ENCODE data around the gene RGMB.

Gene RGMB

GRCh38 chr5:98789029-98789428 lies 15.6 kb downstream of the RGMB start:
- no peak overlapping the region for H3K27ac ChIP-seq
- no peaks in the 10 kb centered on the region; the same call in 1 of the 2 replicates for H3K36me3 ChIP-seq (ENCODE audit: insufficient read depth)
- H2AFZ ChIP-seq (ENCODE audit: low read depth): no peak overlapping the region
- no peak overlapping the region for H3K4me2 ChIP-seq
- peaks cover 86% of the 10 kb centered on the region; the same call in 1 of the 2 replicates for H3K79me2 ChIP-seq (ENCODE audit: insufficient read depth, low read depth)
- H3K4me1 ChIP-seq (ENCODE audit: low read depth, poor library complexity, severe bottlenecking): peaks cover 48% of the 10 kb centered on the region
- peaks cover 18% of the 10 kb centered on the region for H4K20me1 ChIP-seq (ENCODE audit: insufficient read depth)
- TF ChIP-seq CTCF (conservative IDR thresholded peaks at IDR 0.05; ENCODE audit: low read depth, low read length): no peak
- no peak overlapping the region for H3K4me3 ChIP-seq (IDR thresholded peaks at IDR 0.05; ENCODE audit: insufficient read depth, low read depth, low read length)
- no peak overlapping the region for H3K9ac ChIP-seq
- H3K27me3 ChIP-seq (ENCODE audit: insufficient read depth, low read depth): no peaks in the 10 kb centered on the region

- Histone ChIP-seq H2AFZ (ENCODE audit: low read depth) (no peak overlapping the region), H3K4me1 (ENCODE audit: low read depth, poor library complexity, severe bottlenecking) (peaks cover 44% of the 10 kb centered on the region), H3K27ac (no peak overlapping the region), H3K36me3 (ENCODE audit: insufficient read depth) (no peaks in the 10 kb centered on the region; the same call in 1 of the 2 replicates), H3K9ac (no peak overlapping the region), H3K4me3 (IDR thresholded peaks at IDR 0.05; ENCODE audit: insufficient read depth, low read depth, low read length) (no peak overlapping the region), H3K79me2 (ENCODE audit: insufficient read depth, low read depth) (peaks cover 66% of the 10 kb centered on the region; the same call in 1 of the 2 replicates), H3K4me2 (peak overlapping the region; percentile 5; the same call in 1 of the 2 replicates), H4K20me1 (ENCODE audit: insufficient read depth) (peaks cover 14% of the 10 kb centered on the region; the same call in 1 of the 2 replicates), H3K27me3 (ENCODE audit: insufficient read depth, low read depth) (no peaks in the 10 kb centered on the region)
- no peak for TF ChIP-seq CTCF (conservative IDR thresholded peaks at IDR 0.05; ENCODE audit: low read depth, low read length)
Measured at GRCh38 chr5:98791001-98791519, 17.6 kb downstream of the RGMB start.

GRCh38 chr5:98791898-98792580 lies 18.6 kb downstream of the RGMB start:
- H3K4me1 ChIP-seq (ENCODE audit: low read depth, poor library complexity, severe bottlenecking): peaks cover 37% of the 10 kb centered on the region
- H3K9ac ChIP-seq: no peak overlapping the region
- peaks cover 56% of the 10 kb centered on the region; the same call in 1 of the 2 replicates for H3K79me2 ChIP-seq (ENCODE audit: insufficient read depth, low read depth)
- H3K4me3 ChIP-seq (IDR thresholded peaks at IDR 0.05; ENCODE audit: insufficient read depth, low read depth, low read length): no peak overlapping the region
- H3K27me3 ChIP-seq (ENCODE audit: insufficient read depth, low read depth): no peaks in the 10 kb centered on the region
- H4K20me1 ChIP-seq (ENCODE audit: insufficient read depth): peaks cover 14% of the 10 kb centered on the region; the same call in 1 of the 2 replicates
- TF ChIP-seq CTCF (conservative IDR thresholded peaks at IDR 0.05; ENCODE audit: low read depth, low read length): no peak
- no peak overlapping the region for H2AFZ ChIP-seq (ENCODE audit: low read depth)
- no peak overlapping the region for H3K27ac ChIP-seq
- H3K36me3 ChIP-seq (ENCODE audit: insufficient read depth): no peaks in the 10 kb centered on the region; the same call in 1 of the 2 replicates
- no peak overlapping the region for H3K4me2 ChIP-seq

GRCh38 chr5:98793223-98793622 lies 19.8 kb downstream of the RGMB start:
- H3K4me3 ChIP-seq (IDR thresholded peaks at IDR 0.05; ENCODE audit: insufficient read depth, low read depth, low read length): no peak overlapping the region
- no peak overlapping the region for H3K27ac ChIP-seq
- no peaks in the 10 kb centered on the region; the same call in 1 of the 2 replicates for H3K36me3 ChIP-seq (ENCODE audit: insufficient read depth)
- H3K27me3 ChIP-seq (ENCODE audit: insufficient read depth, low read depth): no peaks in the 10 kb centered on the region
- H3K9ac ChIP-seq: no peak overlapping the region
- TF ChIP-seq CTCF (conservative IDR thresholded peaks at IDR 0.05; ENCODE audit: low read depth, low read length): no peak
- no peak overlapping the region for H3K4me2 ChIP-seq
- no peak overlapping the region for H2AFZ ChIP-seq (ENCODE audit: low read depth)
- peaks cover 46% of the 10 kb centered on the region; the same call in 1 of the 2 replicates for H3K79me2 ChIP-seq (ENCODE audit: insufficient read depth, low read depth)
- H4K20me1 ChIP-seq (ENCODE audit: insufficient read depth): peaks cover 7% of the 10 kb centered on the region; the same call in 1 of the 2 replicates
- peaks cover 33% of the 10 kb centered on the region for H3K4me1 ChIP-seq (ENCODE audit: low read depth, poor library complexity, severe bottlenecking)

Data from KMS-11 (cell line).